ENCODE measurements around the gene GRIN3B. TPM values are rescaled to one million over a fixed set of nuclear protein-coding genes. Genes with fewer than 3 reads are reported as not detected.

GRIN3B gene
- total and polyA plus RNA-seq, 2 experiments from 2014 or later: 3.0 to 8.5 TPM

- Histone ChIP-seq H3K36me3 (peaks cover 34% of the 10 kb centered on the region), H3K4me1 (ENCODE audit: low read depth) (no peaks in the 10 kb centered on the region), H3K4me3 (no peak overlapping the region), H3K9me3 (ENCODE audit: low read depth) (no peaks in the 10 kb centered on the region), H3K27ac (no peak overlapping the region), H3K27me3 (no peaks in the 10 kb centered on the region)
- TF ChIP-seq CTCF (IDR thresholded peaks at IDR 0.05; ENCODE audit: low read depth, low read length): no peak
- DNase-seq (ENCODE audit: low read depth in 1 of 2, low spot score in 1 of 2): no peak
Measured at GRCh38 chr19:971795-972194, 28.4 kb upstream of the GRIN3B start.

GRCh38 chr19:972281-972680, 27.9 kb upstream of the GRIN3B start:
- Histone ChIP-seq H3K4me3 (no peak overlapping the region), H3K9me3 (ENCODE audit: low read depth) (no peaks in the 10 kb centered on the region), H3K27ac (no peak overlapping the region), H3K36me3 (peaks cover 30% of the 10 kb centered on the region), H3K27me3 (no peaks in the 10 kb centered on the region), H3K4me1 (ENCODE audit: low read depth) (no peaks in the 10 kb centered on the region)
- no peak for DNase-seq (ENCODE audit: low read depth in 1 of 2, low spot score in 1 of 2)
- TF ChIP-seq CTCF (IDR thresholded peaks at IDR 0.05; ENCODE audit: low read depth, low read length): no peak

GRCh38 chr19:973726-974563, 26.3 kb upstream of the GRIN3B start:
- peaks cover 22% of the 10 kb centered on the region for H3K36me3 ChIP-seq
- DNase-seq (ENCODE audit: low read depth in 1 of 2, low spot score in 1 of 2): no peak
- H3K4me3 ChIP-seq: no peak overlapping the region
- H3K9me3 ChIP-seq (ENCODE audit: low read depth): no peaks in the 10 kb centered on the region
- H3K27ac ChIP-seq: peak overlapping the region; percentile 45
- H3K4me1 ChIP-seq (ENCODE audit: low read depth): no peaks in the 10 kb centered on the region
- H3K27me3 ChIP-seq: no peaks in the 10 kb centered on the region
- no peak for TF ChIP-seq CTCF (IDR thresholded peaks at IDR 0.05; ENCODE audit: low read depth, low read length)

GRCh38 chr19:974564-975257, 25.5 kb upstream of the GRIN3B start:
- Histone ChIP-seq H3K27ac (peak overlapping the region; percentile 45), H3K27me3 (no peaks in the 10 kb centered on the region), H3K4me1 (ENCODE audit: low read depth) (no peaks in the 10 kb centered on the region), H3K36me3 (peaks cover 16% of the 10 kb centered on the region), H3K4me3 (no peak overlapping the region), H3K9me3 (ENCODE audit: low read depth) (no peaks in the 10 kb centered on the region)
- DNase-seq (ENCODE audit: low read depth in 1 of 2, low spot score in 1 of 2): no peak
- no peak for TF ChIP-seq CTCF (IDR thresholded peaks at IDR 0.05; ENCODE audit: low read depth, low read length)

GRCh38 chr19:976476-976875, 23.7 kb upstream of the GRIN3B start:
- no peak for DNase-seq (ENCODE audit: low read depth in 1 of 2, low spot score in 1 of 2)
- H3K27ac ChIP-seq: no peak overlapping the region
- no peaks in the 10 kb centered on the region for H3K27me3 ChIP-seq
- no peaks in the 10 kb centered on the region for H3K9me3 ChIP-seq (ENCODE audit: low read depth)
- peaks cover 8% of the 10 kb centered on the region for H3K4me1 ChIP-seq (ENCODE audit: low read depth)
- peaks cover 5% of the 10 kb centered on the region for H3K36me3 ChIP-seq
- H3K4me3 ChIP-seq: no peak overlapping the region
- no peak for TF ChIP-seq CTCF (IDR thresholded peaks at IDR 0.05; ENCODE audit: low read depth, low read length)
